ENCODE measurements around the gene SZT2.
"Not testable (repeated sequence)": the region's sequence is repeated elsewhere in the genome, so short reads cannot be mapped to it uniquely, and the experiment has no call there.

SZT2 gene

GRCh38 chr1:43464681-43465504, 75.2 kb downstream of the SZT2 start:
- no peak for TF ChIP-seq CTCF (IDR thresholded peaks at IDR 0.05; ENCODE audit: extremely low read depth, missing control alignments)
- no peak for DNase-seq (ENCODE audit: low spot score)

GRCh38 chr1:43465505-43466067, 75.9 kb downstream of the SZT2 start:
- no peak for TF ChIP-seq CTCF (IDR thresholded peaks at IDR 0.05; ENCODE audit: extremely low read depth, missing control alignments)
- no peak for DNase-seq (ENCODE audit: low spot score)

GRCh38 chr1:43466403-43466802, 76.7 kb downstream of the SZT2 start:
- TF ChIP-seq CTCF (IDR thresholded peaks at IDR 0.05; ENCODE audit: extremely low read depth, missing control alignments), result no peak

GRCh38 chr1:43468414-43468813, 78.7 kb downstream of the SZT2 start:
- no peak for DNase-seq (ENCODE audit: low spot score)
- TF ChIP-seq CTCF (IDR thresholded peaks at IDR 0.05; ENCODE audit: extremely low read depth, missing control alignments), result no peak

More at GRCh38 chr1:43466403-43466802, 76.7 kb downstream of the SZT2 start:
- DNase-seq (ENCODE audit: low spot score), result no peak

- DNase-seq (ENCODE audit: low spot score), result no peak
- TF ChIP-seq CTCF (IDR thresholded peaks at IDR 0.05; ENCODE audit: extremely low read depth, missing control alignments), result no peak
Measured at GRCh38 chr1:43469932-43470331, 80.2 kb downstream of the SZT2 start.

- no peak for TF ChIP-seq CTCF (IDR thresholded peaks at IDR 0.05; ENCODE audit: extremely low read depth, missing control alignments)
- no peak for DNase-seq (ENCODE audit: low spot score)
Measured at GRCh38 chr1:43472087-43472462, 82.4 kb downstream of the SZT2 start.

- DNase-seq (ENCODE audit: low spot score), result not testable (repeated sequence)
Measured at GRCh38 chr1:43472463-43473151, 82.9 kb downstream of the SZT2 start.

All from GM20000 (cell line).